GM19395 (cell line): ENCODE results near the gene CLEC10A.
"Not testable (repeated sequence)": the region's sequence is repeated elsewhere in the genome, so short reads cannot be mapped to it uniquely, and the experiment has no call there.

Source experiments
- ATAC-seq: cut with Tn5 transposase; IDR thresholded peaks from one replicate; pipeline ENCODE4 v1.9.1; 2021; ENCODE audit warnings: mild to moderate bottlenecking, moderate library complexity; ENCODE audit not compliant: unreplicated experiment

The CLEC10A gene

DNA sequence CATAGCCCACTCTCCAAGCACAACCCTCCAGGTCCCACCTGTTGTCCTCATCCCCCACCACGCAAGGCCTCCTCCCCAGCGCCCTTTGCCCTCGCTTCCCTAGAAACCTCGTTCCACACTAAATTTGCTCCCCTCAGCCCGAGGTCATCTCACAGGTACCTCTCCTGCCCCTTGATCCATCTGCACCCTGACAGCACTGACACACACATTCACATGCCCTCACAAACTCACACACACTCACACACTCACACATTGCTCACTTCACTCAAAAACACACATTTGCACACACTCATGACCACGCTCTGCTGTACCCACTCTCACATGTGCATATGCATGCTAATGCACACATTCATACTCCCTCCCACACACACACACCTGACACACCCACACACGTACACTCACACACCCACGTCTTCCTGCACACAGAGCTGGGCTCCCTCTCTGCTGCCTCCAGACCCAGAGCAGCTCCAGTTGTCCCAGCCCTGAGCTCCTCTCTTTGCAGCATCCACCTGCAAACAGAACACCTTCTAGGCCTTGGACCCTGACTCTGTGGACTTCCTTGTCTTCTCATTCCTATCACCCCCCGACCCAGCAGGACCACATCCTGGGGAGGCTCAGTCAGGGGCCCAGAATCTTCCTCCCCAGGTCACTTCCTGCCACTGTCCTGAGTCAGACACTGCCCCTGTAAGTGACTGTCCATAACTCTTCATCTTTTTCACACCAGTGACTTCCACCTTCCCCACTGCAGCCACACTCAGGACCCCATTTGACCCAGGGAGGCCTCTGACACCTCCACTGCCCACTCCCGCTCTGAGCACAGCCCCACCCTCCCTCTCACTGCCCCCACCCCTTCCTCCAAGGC lies 29.6 kb upstream of the CLEC10A start:
- no peak for ATAC-seq

DNA sequence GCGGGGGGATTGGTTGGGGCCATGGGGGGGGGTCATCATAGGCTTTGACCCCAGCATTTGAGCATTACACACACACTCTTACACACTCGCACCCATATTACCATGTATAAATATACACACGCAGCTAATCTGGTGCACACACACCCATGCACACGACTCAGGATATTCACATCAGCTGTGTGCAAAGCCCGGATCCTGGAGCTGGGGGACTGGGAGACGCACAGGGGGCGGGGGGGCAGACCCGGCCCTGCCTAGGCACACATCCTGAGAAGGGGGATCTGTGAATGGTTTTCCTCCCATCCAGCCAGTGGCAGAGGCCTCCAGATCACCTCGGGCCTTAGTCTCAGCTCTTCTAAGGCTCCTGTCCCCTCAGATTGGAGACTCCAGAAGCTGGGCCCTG lies 28.9 kb upstream of the CLEC10A start:
- ATAC-seq = no peak

DNA sequence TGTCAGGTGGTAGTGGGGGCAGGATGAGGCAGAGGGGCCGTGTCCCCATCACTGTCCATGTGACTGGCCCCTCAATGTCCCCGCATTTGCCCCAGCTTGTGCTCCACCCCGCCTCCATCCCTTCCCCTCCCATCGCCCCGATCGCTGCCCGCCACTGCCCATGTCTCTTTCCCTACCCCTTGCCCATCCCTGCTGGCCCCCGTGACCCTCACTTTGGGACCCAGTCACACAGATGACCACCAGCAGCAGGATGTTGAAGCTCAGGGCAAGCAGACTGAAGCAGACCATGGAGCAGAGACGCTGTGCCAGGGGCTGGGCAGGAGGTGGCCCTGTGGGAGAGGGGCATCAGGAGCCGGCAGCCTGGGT lies 28.5 kb upstream of the CLEC10A start:
- no peak for ATAC-seq

DNA sequence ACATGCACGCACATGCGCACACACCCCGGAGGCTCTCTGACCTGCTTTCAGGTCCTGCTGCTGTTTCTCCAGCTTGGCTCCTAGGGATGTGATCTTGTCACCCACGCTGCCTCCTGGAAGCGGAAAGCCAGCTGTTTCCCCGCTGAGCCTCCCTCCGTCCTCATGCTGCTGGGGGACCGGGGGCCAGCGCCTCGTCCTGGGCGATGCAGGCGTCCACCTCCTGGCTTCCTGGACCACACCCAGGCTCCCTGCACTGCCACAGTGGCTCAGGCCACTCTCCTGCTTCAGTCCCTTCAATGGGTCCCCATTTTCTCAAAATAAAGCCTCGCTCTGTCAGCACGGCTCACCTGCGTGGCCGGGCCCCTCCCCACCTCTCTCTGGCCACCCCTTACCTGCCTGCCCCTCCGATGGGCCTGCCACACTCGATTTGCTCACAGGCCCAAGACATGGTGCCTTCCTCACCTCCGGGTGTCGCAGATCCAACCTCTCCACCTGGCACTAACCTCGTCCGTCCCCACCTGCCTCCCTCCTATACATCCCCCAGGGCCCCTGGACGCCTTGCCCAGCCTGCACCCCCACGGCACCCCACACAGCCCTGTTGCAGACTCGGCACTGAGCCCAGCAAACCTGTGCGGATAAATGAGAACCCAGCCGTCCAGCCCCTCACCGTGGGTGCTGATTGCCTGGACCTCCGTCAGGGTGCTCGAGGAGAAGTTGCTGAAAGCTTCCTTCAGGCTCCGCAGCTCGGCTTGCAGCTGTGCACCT lies 27.9 kb upstream of the CLEC10A start:
- ATAC-seq = no peak

DNA sequence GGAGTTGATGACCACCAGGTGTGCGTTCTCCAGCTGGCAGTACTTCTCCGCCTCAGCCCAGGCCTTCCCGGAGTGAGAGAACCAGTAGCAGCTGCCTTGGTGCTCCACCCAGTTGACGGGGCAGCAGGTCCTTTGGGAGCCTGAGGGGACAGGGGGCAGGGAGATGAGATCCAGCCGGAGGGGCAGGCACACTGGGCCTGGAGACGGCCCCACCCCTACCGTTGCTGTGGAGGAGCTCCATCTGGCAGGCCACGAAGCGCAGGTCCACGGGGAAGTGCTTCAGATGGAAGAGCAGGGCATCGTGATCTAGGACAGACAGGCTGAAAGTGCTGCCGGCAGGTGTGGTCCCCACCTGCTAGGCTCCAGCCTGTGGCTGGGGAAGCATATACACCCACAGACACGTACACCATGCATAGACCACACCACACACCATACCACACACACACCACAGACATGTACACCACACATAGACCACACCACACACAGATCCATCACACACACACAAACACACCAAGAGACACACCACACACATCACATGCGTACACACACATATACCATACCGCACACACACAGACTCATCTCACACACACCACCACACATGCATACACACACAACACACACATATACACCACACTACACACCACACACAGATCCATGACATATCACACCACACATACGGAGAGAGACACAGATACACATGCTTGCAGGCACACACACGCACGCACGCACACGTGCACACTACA lies 27.1 kb upstream of the CLEC10A start:
- no peak for ATAC-seq

DNA sequence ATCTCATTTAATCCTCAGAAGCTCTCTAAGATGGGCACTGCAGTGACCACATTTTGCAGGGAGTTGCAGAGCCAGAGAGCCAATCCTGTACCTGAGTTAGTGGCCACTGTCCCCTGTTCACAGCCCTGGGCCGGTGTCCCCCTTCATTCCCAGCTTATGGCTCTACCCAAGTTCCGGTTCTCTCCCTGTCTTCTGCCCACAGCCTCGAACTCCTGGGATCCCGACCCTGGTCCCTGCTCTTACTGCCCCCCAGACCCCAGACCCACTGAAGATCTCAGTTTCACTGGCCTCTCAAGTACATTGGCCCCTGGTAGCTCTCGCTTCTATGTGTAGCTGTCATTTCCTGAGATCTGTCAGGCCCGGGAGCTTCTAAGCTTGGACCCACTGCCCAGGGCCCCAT lies 22.4 kb upstream of the CLEC10A start:
- ATAC-seq = no peak

DNA sequence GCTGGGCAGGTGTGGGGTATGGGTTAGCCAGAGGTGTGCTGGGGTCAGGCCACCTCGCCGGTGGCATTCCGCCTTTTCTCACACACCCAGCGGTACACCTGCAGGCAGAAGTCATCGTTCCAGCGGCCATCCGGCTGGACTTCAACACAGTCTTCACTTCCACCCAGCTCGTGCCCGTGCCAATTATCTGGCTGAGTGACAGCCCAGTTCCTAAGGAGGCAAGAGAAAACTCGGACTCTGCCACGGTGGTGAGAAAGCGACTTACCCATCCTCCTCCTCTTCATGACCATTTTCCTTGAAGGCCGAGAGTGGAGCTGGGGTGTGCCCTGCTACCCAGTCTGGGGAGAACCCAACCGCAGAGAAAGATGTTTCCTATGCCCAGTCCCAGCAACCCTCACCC lies 21.5 kb upstream of the CLEC10A start:
- ATAC-seq = no peak

DNA sequence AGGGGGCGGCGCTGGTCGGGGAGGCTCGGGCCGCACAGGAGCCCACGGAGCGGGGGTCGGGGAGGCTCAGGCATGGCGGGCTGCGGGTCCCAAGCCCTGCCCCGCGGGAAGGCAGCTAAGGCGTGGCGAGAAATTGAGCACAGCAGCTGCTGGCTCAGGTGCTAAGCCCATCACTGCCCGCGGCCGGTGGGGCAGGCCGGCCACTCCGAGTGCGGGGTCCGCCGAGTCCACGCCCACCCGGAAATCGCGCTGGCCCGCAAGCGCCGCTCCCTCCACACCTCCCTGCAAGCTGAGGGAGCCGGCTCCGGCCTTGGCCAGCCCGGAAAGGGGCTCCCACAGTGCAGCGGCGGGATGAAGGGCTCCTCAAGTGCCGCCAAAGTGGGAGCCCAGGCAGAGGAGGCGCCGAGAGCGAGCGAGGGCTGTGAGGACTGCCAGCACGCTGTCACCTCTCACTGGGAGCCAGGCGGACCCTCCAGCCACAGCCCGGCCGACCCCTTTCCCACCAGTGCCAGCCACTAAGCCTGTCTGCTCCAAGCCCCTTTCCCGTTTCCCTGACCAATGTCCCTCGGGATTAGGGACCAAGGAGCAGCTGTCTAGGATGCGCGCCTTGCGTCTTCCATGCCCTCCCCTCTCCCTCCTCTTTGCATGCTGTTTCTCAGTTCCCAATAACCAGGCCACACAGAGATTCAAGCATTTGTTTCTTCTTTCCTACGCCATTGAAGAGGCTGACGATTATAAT lies 20.8 kb upstream of the CLEC10A start:
- ATAC-seq = not testable (repeated sequence)

DNA sequence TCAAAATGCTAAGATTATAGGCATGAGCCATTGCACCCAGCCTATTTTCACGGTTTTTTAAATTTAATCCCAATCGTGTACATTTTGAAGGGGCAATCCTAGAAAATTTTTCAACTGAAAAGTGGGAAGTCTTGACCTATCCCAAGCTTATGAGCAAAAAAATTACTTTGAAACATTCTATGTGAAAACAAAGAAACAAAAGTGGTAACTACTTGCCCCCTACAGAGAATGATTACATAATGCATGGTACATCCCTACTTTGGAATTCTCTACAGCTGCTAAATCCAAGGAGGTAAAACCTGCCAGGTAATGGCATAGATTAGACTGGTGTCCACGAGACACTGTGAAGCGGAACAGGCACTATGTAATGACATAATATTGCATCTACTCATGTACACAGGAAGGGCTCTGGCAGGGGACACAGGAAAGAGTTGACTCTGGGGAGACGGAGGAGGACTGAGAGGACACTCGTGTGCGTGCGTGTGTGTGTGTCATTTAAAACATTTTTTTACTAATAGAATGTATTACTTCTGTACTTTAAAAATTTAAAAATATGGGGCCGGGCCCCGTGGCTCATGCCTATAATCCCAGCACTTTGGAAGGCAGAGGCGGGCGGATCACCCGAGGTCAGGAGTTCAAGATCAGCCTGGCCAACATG lies 18.9 kb upstream of the CLEC10A start:
- no peak for ATAC-seq

DNA sequence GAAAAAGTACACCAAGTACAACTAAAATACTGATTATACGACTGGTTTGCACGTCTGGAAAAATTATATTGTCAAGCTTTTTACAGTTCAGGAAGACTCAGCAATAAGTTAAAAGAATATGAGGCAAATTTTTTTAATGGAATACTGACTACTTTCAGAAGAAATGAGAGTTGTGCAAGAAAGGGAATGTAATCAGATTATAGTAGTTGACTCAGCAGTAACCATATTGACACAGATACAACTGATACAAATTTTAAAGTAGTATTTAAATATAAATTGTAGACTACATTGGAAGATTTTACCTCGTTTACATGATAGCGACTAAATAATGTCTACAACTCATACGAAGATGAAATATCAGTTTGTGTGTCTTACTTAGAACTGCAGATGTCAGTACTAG lies 17.9 kb upstream of the CLEC10A start:
- no peak for ATAC-seq

DNA sequence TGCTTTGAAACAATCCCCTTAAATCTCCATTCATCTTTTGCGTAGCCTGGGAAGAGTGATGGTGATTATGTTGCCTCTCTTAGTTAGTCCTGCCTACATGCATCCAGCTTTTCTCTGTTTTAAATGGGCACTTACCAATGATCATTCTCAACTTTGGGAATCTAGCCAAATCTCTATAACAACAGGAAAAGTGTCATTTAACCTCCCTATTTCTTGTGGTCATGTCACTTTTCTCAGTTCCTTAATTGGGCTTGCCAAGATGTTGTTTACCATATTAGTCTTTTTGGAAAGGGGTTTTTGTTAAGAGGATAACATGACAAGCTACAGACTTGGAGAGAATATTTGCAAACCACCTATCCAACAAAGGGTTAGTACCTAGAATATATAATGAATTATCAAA lies 15.6 kb upstream of the CLEC10A start:
- no peak for ATAC-seq

DNA sequence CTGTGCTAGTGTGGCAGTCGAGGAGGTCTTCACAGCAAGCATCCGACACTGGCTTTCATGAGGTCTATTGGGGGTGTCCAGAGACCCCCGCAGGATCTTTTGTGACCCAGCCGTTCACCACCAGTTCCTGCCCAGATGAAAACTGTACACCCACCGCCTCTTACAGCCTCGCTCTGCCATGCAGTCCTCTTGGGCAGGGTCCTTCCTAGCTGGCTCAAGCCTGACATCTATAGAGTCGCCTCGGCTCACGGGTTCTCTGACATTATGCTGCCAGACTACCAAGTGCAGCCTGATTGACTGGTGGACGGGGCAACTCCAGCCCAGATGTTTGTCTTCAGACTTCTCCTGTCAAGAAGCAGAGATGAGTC lies 14.6 kb upstream of the CLEC10A start:
- ATAC-seq = no peak

DNA sequence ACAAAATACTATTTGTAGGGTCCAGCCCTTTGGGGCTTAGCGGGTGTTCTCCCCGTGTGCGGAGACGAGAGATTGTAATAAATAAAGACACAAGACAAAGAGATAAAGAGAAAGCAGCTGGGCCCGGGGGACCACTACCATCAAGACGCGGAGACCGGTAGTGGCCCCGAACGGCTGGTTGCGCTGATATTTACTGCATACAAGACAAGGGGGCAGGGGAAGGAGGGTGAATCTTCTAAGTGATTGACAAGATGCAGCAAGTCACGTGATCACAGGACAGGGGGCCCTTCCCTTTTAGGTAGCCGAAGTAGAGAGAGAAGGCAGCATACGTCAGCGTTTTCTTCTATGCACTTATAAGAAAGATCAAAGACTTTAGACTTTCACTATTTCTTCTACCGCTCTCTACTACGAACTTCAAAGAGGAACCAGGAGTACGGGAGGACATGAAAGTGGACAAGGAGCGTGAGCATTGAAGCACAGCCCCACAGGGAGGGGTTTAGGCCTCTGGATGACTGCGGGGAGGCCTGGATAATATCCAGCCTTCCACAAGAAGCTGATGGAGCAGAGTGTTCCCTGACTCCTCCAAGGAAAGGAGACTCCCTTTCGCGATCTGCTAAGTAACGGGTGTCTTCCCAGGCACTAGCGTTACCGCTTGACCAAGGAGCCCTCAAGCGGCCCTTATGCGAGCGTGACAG lies 11.4 kb upstream of the CLEC10A start:
- not testable (repeated sequence) for ATAC-seq

DNA sequence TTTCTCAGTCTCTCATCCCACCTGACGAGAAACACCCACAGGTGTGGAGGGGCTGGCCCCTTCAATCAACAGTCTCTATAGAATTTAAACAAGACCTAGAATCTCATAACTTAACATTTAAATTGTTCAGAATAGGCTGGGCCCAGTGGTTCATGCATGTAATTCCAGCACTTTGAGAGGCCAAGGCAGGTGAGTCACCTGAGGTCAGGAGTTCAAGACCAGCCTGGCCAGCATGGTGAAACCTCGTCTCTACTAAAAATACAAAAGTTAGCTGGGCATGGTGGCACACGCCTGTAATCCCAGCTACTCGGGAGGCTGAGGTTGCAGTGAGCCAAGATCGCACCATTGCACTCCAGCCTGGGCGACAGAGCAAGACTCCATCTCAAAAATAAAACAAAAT lies 9.5 kb upstream of the CLEC10A start:
- ATAC-seq = not testable (repeated sequence)

DNA sequence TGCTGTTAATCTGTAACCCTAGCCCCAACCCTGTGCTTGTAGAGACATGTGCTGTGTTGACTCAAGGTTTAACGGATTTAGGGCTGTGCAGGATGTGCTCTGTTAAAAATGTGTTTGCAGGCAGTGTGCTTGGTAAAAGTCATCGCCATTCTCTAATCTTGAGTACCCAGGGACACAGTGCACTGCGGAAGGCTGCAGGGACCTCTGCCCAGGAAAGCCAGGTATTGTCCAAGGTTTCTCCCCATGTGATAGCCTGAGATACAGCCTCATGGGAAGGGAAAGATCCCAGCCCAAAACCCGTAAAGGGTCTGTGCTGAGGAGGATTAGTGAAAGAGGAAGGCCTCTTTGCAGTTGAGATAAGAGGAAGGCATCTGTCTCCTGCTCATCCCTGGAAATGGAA lies 8.4 kb upstream of the CLEC10A start:
- not testable (repeated sequence) for ATAC-seq

DNA sequence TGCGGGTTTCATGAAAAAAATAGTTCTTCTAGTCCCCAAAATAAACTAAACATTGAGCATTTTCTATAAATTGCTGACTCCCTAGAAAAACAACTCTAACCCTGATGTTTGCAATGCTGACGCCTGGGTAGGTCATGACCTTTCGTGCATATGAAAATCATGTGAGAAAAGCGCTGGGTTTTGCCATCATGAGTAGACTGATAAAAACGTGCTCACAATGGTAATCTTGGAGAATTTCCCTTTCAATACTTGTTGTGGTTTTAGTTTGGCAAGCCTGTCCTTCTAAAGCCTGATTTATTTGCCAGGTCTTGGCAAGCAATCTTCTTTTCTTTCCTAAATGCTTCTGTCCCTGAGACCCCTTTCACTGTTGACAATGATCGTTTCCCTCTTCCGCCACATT lies 4.0 kb upstream of the CLEC10A start:
- no peak for ATAC-seq

DNA sequence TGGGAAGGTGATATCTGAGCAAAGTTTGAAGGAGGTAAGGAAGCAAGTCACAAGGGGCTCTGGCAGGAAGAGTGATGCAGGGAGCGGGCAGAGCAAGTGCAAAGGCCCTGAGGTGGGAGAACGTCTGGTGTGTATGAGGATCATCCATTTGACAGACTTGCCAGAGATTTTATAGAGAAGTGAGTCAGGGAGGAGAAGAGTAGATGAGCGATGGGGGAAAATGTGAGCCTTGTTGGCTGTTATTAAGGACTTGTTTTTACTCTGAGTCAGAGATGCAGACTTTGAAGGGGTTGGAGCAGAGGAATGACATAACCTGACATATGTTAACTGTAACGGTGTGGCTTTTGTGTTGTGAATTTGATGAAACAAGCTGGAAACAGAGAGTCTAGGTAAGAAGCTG lies 3.5 kb upstream of the CLEC10A start:
- no peak for ATAC-seq

DNA sequence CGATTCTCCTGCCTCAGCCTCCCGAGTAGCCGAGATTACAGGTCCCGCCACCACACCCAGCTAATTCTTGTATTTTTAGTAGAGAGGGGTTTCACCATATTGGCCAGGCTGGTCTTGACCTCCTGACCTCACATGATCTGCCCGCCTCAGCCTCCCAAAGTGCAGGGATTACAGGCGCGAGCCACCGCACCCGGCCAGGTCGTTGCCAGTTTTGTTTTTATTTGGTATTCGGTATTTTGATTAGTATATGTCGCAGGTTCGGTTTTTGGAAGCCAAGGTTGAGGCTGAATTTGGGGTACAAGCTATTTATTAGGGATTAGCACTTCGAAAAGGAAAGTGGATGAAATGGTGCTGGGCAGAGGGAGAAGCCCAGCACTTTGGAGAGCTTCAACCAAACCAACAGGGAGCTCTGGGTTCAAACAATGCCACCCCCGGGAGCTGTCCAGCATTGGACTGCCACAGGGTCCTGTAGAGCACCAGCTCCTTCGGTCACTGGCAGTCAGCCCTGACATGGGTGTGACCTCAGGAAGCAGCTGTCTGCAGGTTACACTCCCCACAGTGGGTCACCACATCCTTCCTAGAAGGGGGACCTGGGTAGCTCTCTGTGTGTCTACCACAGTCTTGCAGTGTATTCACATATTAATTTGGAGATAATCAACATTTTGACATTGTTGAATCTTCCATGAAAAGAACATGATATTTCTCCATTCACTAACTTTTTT lies 1.5 kb upstream of the CLEC10A start:
- ATAC-seq = no peak

DNA sequence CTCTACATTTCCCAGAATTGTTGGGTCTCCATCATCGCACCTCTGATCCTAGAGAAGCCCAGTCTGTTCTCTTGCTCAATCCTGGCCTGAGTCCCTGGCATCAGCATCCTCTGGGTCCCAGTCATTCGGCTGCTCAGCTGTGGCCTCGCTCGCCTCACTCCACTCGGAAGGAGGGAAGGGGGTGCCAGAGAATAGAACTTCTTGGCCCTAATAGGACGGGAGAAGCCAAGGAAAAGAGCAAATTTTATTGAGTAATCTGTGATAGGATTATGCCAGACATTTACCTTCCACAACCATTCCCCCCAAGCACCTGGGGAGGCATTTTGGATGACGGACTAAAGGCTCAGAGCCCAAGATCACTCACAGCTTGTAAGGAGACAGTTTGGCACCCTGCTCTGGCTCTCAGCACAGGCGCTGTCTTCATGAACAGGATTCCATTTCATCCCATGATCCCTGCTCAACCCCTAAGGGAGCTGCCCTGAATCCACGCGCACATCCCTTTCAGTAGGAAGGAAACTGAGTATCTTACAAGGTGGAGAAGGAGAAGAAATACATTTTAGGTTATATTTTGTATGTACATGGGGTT lies 498 bp upstream of the CLEC10A start:
- ATAC-seq = no peak
